Kidney (tissue), 14 donors: ENCODE results near the gene SRBD1. TPM values are rescaled to one million over a fixed set of nuclear protein-coding genes. Genes with fewer than 3 reads are reported as not detected.

Experiments used
- DNase-seq, 5 donors: peaks; one replicate each; pipeline ENCODE4 v3.0.0-alpha.2; 2013 to 2020
- FAIRE-seq: peaks from 2 replicates; lab custom pipeline; 2012; peaks lifted over from hg19 to GRCh38; lab: Jason Lieb, UNC
- H3K27ac ChIP-seq, 2 donors: one replicate each; pipeline ENCODE4 v1.7.0; 2013; ENCODE audit warnings: low read depth in 2 of 2, low read length in 2 of 2, inconsistent platforms in 1 of 2
- H3K27me3 ChIP-seq: one replicate; pipeline ENCODE4 v1.7.1; 2013; ENCODE audit warnings: low read length, inconsistent platforms; ENCODE audit not compliant: control insufficient read depth, insufficient read depth
- H3K36me3 ChIP-seq, 3 donors: one replicate each; pipeline versions ENCODE4 v1.7.0 to v1.7.1; 2013; ENCODE audit warnings: low read length in 3 of 3, control low read depth in 1 of 3, inconsistent platforms in 1 of 3; ENCODE audit not compliant: insufficient read depth in 3 of 3, control insufficient read depth in 2 of 3
- H3K4me1 ChIP-seq, 3 donors: one replicate each; pipeline versions ENCODE4 v1.7.0 to v1.7.1; 2013; ENCODE audit warnings: low read length in 3 of 3, inconsistent platforms in 1 of 3, low read depth in 1 of 3; ENCODE audit not compliant: control insufficient read depth in 2 of 3, insufficient read depth in 2 of 3
- H3K4me3 ChIP-seq, 3 donors: one replicate each; pipeline versions ENCODE4 v1.7.0 to v1.8.1; 2013; ENCODE audit warnings: low read length in 3 of 3, control low read depth in 1 of 3, inconsistent platforms in 1 of 3
- H3K9ac ChIP-seq, 3 donors: one replicate each; pipeline versions ENCODE4 v1.7.0 to v1.7.1; 2013; ENCODE audit warnings: low read length in 3 of 3, control low read depth in 1 of 3, inconsistent platforms in 1 of 3
- H3K9me3 ChIP-seq, 3 donors: one replicate each; pipeline versions ENCODE4 v1.7.0 to v1.7.1; 2013; ENCODE audit warnings: low read length in 3 of 3, control low read depth in 1 of 3, inconsistent platforms in 1 of 3; ENCODE audit not compliant: control insufficient read depth in 2 of 3, insufficient read depth in 1 of 3
- intact Hi-C: fragments of 100-400 bp; cut with DNase I; formaldehyde crosslinking; loops from one replicate; pipeline ENCODE4 v1.11.1; 2022
- polyA plus RNA-seq: library from polyadenylated mRNA; stranded (reverse); fragments of 350-450 nt; fragmentation: Illumina TruSeq; extraction: RNeasy Lipid Tissue Mini Kit (QIAGEN cat#74804); gene quantifications from one replicate; pipeline ENCODE4 v1.2.3, GENCODE V29; 2014; ENCODE audit warnings: low read depth, low replicate concordance; ENCODE audit not compliant: insufficient read depth
- total RNA-seq: library from RNA; stranded (reverse); fragmentation: NEBNext Ultra II Directional; extraction: Animal tissue kit (Norgen Biotek cat#: 25700); gene quantifications from one replicate; pipeline ENCODE4 v1.2.1, GENCODE V29; 2021
- TF ChIP-seq, protein P1 (sequence below): IDR thresholded peaks from 3 replicates; pipeline ENCODE4 v1.5.1; 2012; ENCODE audit warnings: mild to moderate bottlenecking, moderate library complexity, borderline replicate concordance; ENCODE audit not compliant: insufficient read depth; ENCODE audit errors: extremely low read depth
- donor health status: control.
- donor health status: control.
- donor health status: control.
- donor health status: control.
- donor health status: control.
- donor health status: DM: yes; HTN: yes; CAD: no.
- donor health status: Normal renal cell carcinoma (clear cell type).

SRBD1 gene
- total and polyA plus RNA-seq, 2 donors from 2014 or later: 5.4 to 19.5 TPM

DNA sequence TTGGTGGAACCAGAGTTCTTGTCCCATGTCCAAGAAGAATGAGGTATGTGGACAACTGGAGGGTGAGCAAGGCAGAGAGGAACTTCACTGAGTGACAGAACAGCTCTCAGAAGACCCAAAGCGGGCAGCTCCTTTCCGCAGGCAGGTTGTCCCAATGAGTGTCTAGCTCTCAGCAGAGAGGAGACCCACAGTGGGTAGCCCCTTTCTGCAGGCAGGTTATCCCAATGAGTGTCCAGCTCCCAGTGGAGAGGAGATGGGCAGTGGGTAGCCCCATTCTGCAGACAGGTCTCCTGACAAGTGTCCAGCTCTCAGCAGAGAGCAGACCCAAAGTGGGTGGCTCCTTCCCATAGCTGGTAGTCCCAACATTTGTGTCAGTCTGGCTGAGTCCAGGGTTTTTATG is 69.6 kb downstream of the SRBD1 start:
- Histone ChIP-seq H3K9ac (no peak overlapping the region), H3K27me3 (no peaks in the 10 kb centered on the region), H3K9me3 (peaks cover 0 to 12% (median 3%) of the 10 kb centered on the region in 3 donors), H3K36me3 (peaks cover 8 to 25% (median 12%) of the 10 kb centered on the region in 3 donors), H3K4me3 (no peak overlapping the region), H3K27ac (no peak overlapping the region), H3K4me1 (no peaks in the 10 kb centered on the region)
- TF ChIP-seq, protein P1, sequence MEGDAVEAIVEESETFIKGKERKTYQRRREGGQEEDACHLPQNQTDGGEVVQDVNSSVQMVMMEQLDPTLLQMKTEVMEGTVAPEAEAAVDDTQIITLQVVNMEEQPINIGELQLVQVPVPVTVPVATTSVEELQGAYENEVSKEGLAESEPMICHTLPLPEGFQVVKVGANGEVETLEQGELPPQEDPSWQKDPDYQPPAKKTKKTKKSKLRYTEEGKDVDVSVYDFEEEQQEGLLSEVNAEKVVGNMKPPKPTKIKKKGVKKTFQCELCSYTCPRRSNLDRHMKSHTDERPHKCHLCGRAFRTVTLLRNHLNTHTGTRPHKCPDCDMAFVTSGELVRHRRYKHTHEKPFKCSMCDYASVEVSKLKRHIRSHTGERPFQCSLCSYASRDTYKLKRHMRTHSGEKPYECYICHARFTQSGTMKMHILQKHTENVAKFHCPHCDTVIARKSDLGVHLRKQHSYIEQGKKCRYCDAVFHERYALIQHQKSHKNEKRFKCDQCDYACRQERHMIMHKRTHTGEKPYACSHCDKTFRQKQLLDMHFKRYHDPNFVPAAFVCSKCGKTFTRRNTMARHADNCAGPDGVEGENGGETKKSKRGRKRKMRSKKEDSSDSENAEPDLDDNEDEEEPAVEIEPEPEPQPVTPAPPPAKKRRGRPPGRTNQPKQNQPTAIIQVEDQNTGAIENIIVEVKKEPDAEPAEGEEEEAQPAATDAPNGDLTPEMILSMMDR: no peak
- peak in 1 of 5 donors; percentile 32 for DNase-seq
- intact Hi-C loops: no loop called here
- no peak for FAIRE-seq

DNA sequence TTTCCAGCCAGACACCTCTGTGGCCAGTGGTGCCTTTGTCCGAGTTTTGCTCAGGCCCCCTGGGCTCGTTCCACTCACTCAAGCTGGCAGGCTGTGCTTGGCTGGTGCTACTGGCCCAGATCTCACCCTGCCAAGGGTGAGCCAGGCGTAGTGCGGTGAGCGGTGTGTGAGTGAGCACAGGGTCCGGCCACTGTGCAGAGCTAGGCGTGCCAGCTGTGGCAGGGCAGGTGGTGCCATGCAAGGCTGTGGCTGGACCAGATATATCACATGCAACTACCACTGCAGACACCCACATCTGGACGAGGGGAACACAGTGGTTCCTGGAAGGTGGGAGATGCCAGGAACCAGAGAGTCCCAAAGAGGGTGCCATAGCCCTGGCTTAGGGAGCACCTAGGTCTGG is 70.1 kb downstream of the SRBD1 start:
- no peak overlapping the region for H3K4me3 ChIP-seq
- FAIRE-seq: no peak
- TF ChIP-seq, protein P1: no peak

DNA sequence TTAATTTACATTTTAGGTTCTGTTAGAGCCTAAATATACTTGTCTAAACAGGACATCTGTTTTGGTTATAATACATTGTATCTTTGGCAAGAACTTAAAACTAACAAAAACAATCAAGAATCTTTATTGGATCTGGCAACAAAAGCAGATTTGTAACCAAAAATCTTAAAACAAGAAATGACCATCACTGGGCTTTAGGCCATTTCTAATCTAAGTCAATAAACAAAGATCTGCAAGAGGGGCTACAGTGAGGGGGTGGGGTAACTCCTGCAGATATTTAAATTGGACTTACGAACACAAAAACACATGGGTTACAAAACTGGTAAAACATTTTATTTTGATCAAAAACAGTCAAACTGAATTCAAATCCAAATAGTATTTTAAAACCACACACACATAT is 77.3 kb downstream of the SRBD1 start:
- H3K9me3 ChIP-seq: no peaks in the 10 kb centered on the region
- H3K4me1 ChIP-seq: no peaks in the 10 kb centered on the region
- H3K27ac ChIP-seq: no peak overlapping the region
- intact Hi-C loops: no loop called here
- no peak for DNase-seq
- no peak overlapping the region for H3K4me3 ChIP-seq
- H3K27me3 ChIP-seq: no peaks in the 10 kb centered on the region
- H3K36me3 ChIP-seq: peaks cover 0 to 5% (median 0%) of the 10 kb centered on the region in 3 donors
- TF ChIP-seq, protein P1: no peak
- no peak overlapping the region for H3K9ac ChIP-seq
- FAIRE-seq: no peak

More for the DNA sequence above, 70.1 kb downstream of the SRBD1 start:
- no peak overlapping the region for H3K9ac ChIP-seq
- DNase-seq: peak in 1 of 5 donors; percentile 63
- peaks cover 0 to 12% (median 3%) of the 10 kb centered on the region in 3 donors for H3K9me3 ChIP-seq
- H3K27ac ChIP-seq: no peak overlapping the region
- no peaks in the 10 kb centered on the region for H3K27me3 ChIP-seq
- H3K4me1 ChIP-seq: no peaks in the 10 kb centered on the region
- intact Hi-C loops: no loop called here
- H3K36me3 ChIP-seq: peaks cover 8 to 21% (median 12%) of the 10 kb centered on the region in 3 donors

- no peak for FAIRE-seq
- H3K4me3 ChIP-seq: no peak overlapping the region
- no peaks in the 10 kb centered on the region for H3K36me3 ChIP-seq
- H3K9me3 ChIP-seq: no peaks in the 10 kb centered on the region
- peak in 2 of 5 donors; percentile 55 to 63 for DNase-seq
- H3K4me1 ChIP-seq: no peaks in the 10 kb centered on the region
- no peaks in the 10 kb centered on the region for H3K27me3 ChIP-seq
- intact Hi-C loops: no loop called here
- TF ChIP-seq, protein P1: no peak
- no peak overlapping the region for H3K27ac ChIP-seq
- no peak overlapping the region for H3K9ac ChIP-seq
Observed at GRCh38 chr2:45532181-45532580, 78.9 kb downstream of the SRBD1 start.
